Panc1 (cell line): ENCODE results near the gene ITPR2. TPM values are rescaled to one million over a fixed set of nuclear protein-coding genes. Genes with fewer than 3 reads are reported as not detected.

Experiments used
- ATAC-seq: fragments of 200-7000 bp; cut with Tn5 transposase; 2 replicates; pipeline ENCODE4 v1.9.1; 2020; ENCODE audit warnings: mild to moderate bottlenecking, moderate library complexity
- BruUV-seq: library from RNA; stranded (reverse); fragments of 400-500 nt; replicated peaks from 2 replicates; lab custom pipeline; 2021; lab: Mats Ljungman, UMichigan
- CTCF ChIA-PET: fragments of 300-600 bp; sonication (Branson Sonifier 250); formaldehyde crosslinking; loops from one replicate; lab custom pipeline; 2022; ENCODE audit warnings: antibody characterized with exemption; lab: Charles Lee
- POLR2A ChIA-PET: fragments of 300-600 bp; sonication (Branson Sonifier 250); formaldehyde crosslinking; loops from one replicate; lab custom pipeline; 2022; ENCODE audit warnings: antibody characterized with exemption; lab: Charles Lee
- DNase-seq: peaks from one replicate; pipeline ENCODE4 v3.0.0-alpha.2; 2010; ENCODE audit warnings: low read depth, low spot score
- H3K27ac ChIP-seq: 2 replicates; pipeline ENCODE4 v1.5.1; 2011; ENCODE audit warnings: mild to moderate bottlenecking, low read length, inconsistent platforms
- H3K27me3 ChIP-seq: fragments of 200-500 bp; sonication (Bioruptor generic); 2 replicates; pipeline ENCODE4 v1.6.0; 2014; ENCODE audit warnings: low read length, inconsistent platforms; ENCODE audit not compliant: control insufficient read depth, insufficient read depth
- H3K36me3 ChIP-seq: fragments of 200-500 bp; sonication (Bioruptor generic); 2 replicates; pipeline ENCODE4 v1.5.1; 2014; ENCODE audit warnings: inconsistent platforms, mild to moderate bottlenecking, low read length, moderate library complexity; ENCODE audit not compliant: control insufficient read depth, insufficient read depth
- H3K4me1 ChIP-seq: 2 replicates; pipeline ENCODE4 v1.5.1; 2011; ENCODE audit warnings: inconsistent platforms, mild to moderate bottlenecking, low read length, moderate library complexity; ENCODE audit not compliant: control insufficient read depth, insufficient read depth
- H3K4me3 ChIP-seq, 2 experiments: 2 replicates each; pipeline ENCODE4 v1.5.1; 2011 to 2012; ENCODE audit warnings: low read depth in 2 of 2, low read length in 2 of 2, mild to moderate bottlenecking in 2 of 2, inconsistent platforms in 1 of 2, moderate library complexity in 1 of 2
- H3K9me3 ChIP-seq: fragments of 200-500 bp; sonication (Bioruptor generic); 2 replicates; pipeline ENCODE4 v1.5.1; 2014; ENCODE audit warnings: low read depth, mild to moderate bottlenecking, inconsistent platforms, low read length, moderate library complexity; ENCODE audit not compliant: control insufficient read depth, insufficient read depth
- POLR2AphosphoS5 ChIP-seq: IDR thresholded peaks from 2 replicates; pipeline ENCODE4 v1.6.1; 2012; ENCODE audit warnings: mild to moderate bottlenecking, low read depth, low read length, moderate library complexity
- SIN3A ChIP-seq: IDR thresholded peaks from 2 replicates; pipeline ENCODE4 v1.6.1; 2012; ENCODE audit warnings: low read depth, mild to moderate bottlenecking, low read length, moderate library complexity, borderline replicate concordance; ENCODE audit not compliant: insufficient read depth
- TCF7L2 ChIP-seq: IDR thresholded peaks from 2 replicates; pipeline ENCODE4 v1.6.1; 2011; ENCODE audit warnings: mild to moderate bottlenecking, low read depth, low read length, inconsistent platforms
- in situ Hi-C: cut with HindIII; loops from 2 replicates; pipeline ENCODE4 v1.10.0; 2016; ENCODE audit warnings: low sequenced_read_pairs, low pct_unique_long_range_greater_than_20kb
- intact Hi-C: fragments of 100-400 bp; cut with micrococcal nuclease; formaldehyde crosslinking; loops from one replicate; pipeline ENCODE4 v1.10.0; 2022; ENCODE audit not compliant: unreplicated experiment
- total RNA-seq: library from RNA; stranded (reverse); gene quantifications from one replicate; pipeline ENCODE4 v1.2.1, GENCODE V29; 2021; ENCODE audit not compliant: unreplicated experiment
- TF ChIP-seq, protein P1 (sequence below), 2 experiments: IDR thresholded peaks; 2 replicates each; pipeline ENCODE4 v1.6.1; 2011 to 2012; ENCODE audit warnings: low read depth in 2 of 2, control low read depth in 1 of 2, low read length in 1 of 2, mild to moderate bottlenecking in 1 of 2, moderate library complexity in 1 of 2; ENCODE audit not compliant: insufficient read depth in 1 of 2
- TF ChIP-seq, protein P2 (sequence below): fragments of 450-650 bp; IDR thresholded peaks from 2 replicates; pipeline ENCODE4 v1.5.1; 2017; ENCODE audit warnings: mild to moderate bottlenecking

ITPR2 gene
- total RNA-seq, 1 experiment from 2014 or later: 41.8 TPM

DNA sequence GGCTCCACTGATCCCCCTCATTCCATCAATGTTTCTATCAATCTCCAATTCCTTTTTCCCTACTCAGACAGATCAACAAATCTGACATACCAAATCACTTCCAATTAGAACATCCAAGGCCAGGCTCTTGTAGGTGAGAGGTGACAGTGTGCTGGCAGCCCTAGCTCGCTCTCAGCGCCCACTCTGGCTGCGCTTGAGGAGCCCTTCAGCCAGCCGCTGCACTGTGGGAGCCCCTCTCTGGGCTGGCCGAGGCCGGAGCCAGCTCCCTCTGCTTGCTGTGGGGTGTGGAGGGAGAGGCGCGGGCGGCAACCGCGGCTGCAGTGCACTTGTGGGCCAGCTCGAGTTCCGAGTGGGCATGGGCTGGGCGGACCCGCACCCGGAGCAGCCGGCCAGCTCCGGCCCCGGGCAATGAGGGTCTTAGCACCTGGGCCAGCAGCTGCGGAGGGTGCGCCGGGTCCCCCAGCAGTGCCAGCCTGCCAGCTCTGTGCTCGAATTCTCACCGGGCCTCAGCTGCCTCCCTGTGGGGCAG lies 6.0 kb upstream of the ITPR2 start:
- H3K4me1 ChIP-seq: peaks cover 5% of the 10 kb centered on the region
- intact Hi-C loops (no loop called here), in situ Hi-C loops (no loop called here)
- H3K27ac ChIP-seq: no peak overlapping the region
- TF ChIP-seq TCF7L2 (no peak), SIN3A (no peak)
- TF ChIP-seq, protein P1, sequence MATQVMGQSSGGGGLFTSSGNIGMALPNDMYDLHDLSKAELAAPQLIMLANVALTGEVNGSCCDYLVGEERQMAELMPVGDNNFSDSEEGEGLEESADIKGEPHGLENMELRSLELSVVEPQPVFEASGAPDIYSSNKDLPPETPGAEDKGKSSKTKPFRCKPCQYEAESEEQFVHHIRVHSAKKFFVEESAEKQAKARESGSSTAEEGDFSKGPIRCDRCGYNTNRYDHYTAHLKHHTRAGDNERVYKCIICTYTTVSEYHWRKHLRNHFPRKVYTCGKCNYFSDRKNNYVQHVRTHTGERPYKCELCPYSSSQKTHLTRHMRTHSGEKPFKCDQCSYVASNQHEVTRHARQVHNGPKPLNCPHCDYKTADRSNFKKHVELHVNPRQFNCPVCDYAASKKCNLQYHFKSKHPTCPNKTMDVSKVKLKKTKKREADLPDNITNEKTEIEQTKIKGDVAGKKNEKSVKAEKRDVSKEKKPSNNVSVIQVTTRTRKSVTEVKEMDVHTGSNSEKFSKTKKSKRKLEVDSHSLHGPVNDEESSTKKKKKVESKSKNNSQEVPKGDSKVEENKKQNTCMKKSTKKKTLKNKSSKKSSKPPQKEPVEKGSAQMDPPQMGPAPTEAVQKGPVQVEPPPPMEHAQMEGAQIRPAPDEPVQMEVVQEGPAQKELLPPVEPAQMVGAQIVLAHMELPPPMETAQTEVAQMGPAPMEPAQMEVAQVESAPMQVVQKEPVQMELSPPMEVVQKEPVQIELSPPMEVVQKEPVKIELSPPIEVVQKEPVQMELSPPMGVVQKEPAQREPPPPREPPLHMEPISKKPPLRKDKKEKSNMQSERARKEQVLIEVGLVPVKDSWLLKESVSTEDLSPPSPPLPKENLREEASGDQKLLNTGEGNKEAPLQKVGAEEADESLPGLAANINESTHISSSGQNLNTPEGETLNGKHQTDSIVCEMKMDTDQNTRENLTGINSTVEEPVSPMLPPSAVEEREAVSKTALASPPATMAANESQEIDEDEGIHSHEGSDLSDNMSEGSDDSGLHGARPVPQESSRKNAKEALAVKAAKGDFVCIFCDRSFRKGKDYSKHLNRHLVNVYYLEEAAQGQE (IDR thresholded peaks at IDR 0.05; ENCODE audit: insufficient read depth in 1 of 2, low read depth in 2 of 2, low read length in 1 of 2): no peak
- TF ChIP-seq, protein P2, sequence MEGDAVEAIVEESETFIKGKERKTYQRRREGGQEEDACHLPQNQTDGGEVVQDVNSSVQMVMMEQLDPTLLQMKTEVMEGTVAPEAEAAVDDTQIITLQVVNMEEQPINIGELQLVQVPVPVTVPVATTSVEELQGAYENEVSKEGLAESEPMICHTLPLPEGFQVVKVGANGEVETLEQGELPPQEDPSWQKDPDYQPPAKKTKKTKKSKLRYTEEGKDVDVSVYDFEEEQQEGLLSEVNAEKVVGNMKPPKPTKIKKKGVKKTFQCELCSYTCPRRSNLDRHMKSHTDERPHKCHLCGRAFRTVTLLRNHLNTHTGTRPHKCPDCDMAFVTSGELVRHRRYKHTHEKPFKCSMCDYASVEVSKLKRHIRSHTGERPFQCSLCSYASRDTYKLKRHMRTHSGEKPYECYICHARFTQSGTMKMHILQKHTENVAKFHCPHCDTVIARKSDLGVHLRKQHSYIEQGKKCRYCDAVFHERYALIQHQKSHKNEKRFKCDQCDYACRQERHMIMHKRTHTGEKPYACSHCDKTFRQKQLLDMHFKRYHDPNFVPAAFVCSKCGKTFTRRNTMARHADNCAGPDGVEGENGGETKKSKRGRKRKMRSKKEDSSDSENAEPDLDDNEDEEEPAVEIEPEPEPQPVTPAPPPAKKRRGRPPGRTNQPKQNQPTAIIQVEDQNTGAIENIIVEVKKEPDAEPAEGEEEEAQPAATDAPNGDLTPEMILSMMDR: no peak
- no TSS peak for BruUV-seq
- no peaks in the 10 kb centered on the region for H3K27me3 ChIP-seq
- ATAC-seq (no peak), DNase-seq (no peak)
- H3K9me3 ChIP-seq: no peaks in the 10 kb centered on the region
- ChIA-PET POLR2A (no interaction called here), CTCF (no interaction called here)
- H3K4me3 ChIP-seq: no peak overlapping the region
- H3K36me3 ChIP-seq: no peaks in the 10 kb centered on the region

DNA sequence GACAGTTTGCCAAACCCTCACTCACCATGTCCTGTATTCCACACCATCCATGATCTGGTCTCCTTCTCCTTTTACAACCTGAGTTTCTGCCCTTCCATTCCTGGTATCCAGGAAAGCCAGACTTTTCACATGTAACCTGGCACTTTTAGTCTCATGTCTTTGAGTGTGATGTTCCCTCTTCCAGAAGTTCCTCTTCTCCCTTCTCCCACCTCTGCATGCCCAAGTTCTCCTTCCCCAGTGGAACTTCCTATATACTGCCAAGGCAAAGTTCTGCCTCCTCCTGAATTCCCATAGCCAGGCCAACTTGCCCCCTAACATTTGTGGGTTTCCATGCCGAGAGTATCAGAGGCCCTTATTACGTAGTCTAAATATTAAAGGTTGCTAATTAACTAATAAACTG lies 3.2 kb upstream of the ITPR2 start:
- Histone ChIP-seq H3K27me3 (no peaks in the 10 kb centered on the region), H3K4me1 (peaks cover 9% of the 10 kb centered on the region), H3K27ac (no peak overlapping the region), H3K36me3 (no peaks in the 10 kb centered on the region), H3K9me3 (no peaks in the 10 kb centered on the region), H3K4me3 (no peak overlapping the region)
- BruUV-seq: no TSS peak
- intact Hi-C loops: no loop called here
- ATAC-seq (no peak), DNase-seq (no peak)
- POLR2A ChIA-PET: no interaction called here
- TF ChIP-seq, protein P2: no peak
- TF ChIP-seq SIN3A (no peak), POLR2AphosphoS5 (no peak), TCF7L2 (no peak)
- TF ChIP-seq, protein P1 (IDR thresholded peaks at IDR 0.05; ENCODE audit: insufficient read depth in 1 of 2, low read depth in 2 of 2, low read length in 1 of 2): no peak
- in situ Hi-C loops: no loop called here
- CTCF ChIA-PET: no interaction called here
